K562 (cell line): ENCODE data around the gene GAB1. TPM values are rescaled to one million over a fixed set of nuclear protein-coding genes. Genes with fewer than 3 reads are reported as not detected.

Experiments
- BHLHE40 ChIP-seq: IDR thresholded peaks from 2 replicates; pipeline ENCODE4 v1.6.1; 2011; ENCODE audit warnings: low read length, improper control_type of control experiment
- BRD9 ChIP-seq: fragments of 450-650 bp; IDR thresholded peaks from 2 replicates; pipeline ENCODE4 v1.6.1; 2018; ENCODE audit warnings: low read depth; ENCODE audit not compliant: partially characterized antibody
- CEBPG ChIP-seq, 3 experiments: fragments of 200-800 bp in 1 of 3; sonication (Bioruptor generic) in 1 of 3; sonication (generic) in 1 of 3; formaldehyde crosslinking in 1 of 3; IDR thresholded peaks in 2 of 3; conservative IDR thresholded peaks in 1 of 3; 2 replicates each; pipeline versions ENCODE4 v1.6.1 to v1.8.0; 2016 to 2022; ENCODE audit warnings: missing compliant biosample characterization in 2 of 3, missing genetic modification characterization in 2 of 3, mild to moderate bottlenecking in 1 of 3, missing genetic modification reagents in 1 of 3
- CTBP1 ChIP-seq: fragments of 450-650 bp; IDR thresholded peaks from 2 replicates; pipeline ENCODE4 v1.6.1; 2016; ENCODE audit warnings: borderline replicate concordance
- CXXC5 ChIP-seq: fragments of 250-450 bp; sonication (Bioruptor Pico); IDR thresholded peaks from 2 replicates; pipeline ENCODE4 v1.8.0; 2022; ENCODE audit warnings: inconsistent platforms, mild to moderate bottlenecking, moderate library complexity
- ESRRB ChIP-seq: fragments of 250-450 bp; sonication (Bioruptor Pico); IDR thresholded peaks from 2 replicates; pipeline ENCODE4 v1.5.0; 2020; ENCODE audit warnings: mild to moderate bottlenecking, moderate library complexity, borderline replicate concordance
- GATAD2A ChIP-seq: fragments of 450-650 bp; IDR thresholded peaks from 2 replicates; pipeline ENCODE4 v1.6.1; 2017
- HNRNPUL1 ChIP-seq: fragments of 200-400 bp; formaldehyde crosslinking; IDR thresholded peaks from 2 replicates; pipeline ENCODE4 v1.6.1; 2017; ENCODE audit warnings: low read length
- JUND ChIP-seq, 2 experiments: IDR thresholded peaks; 2 replicates in 1 of 2; 3 replicates in 1 of 2; pipeline ENCODE4 v1.6.1; 2011; ENCODE audit warnings: borderline replicate concordance in 2 of 2, low read depth in 2 of 2, low read length in 2 of 2, improper control_type of control experiment in 1 of 2, missing biosample characterization in 1 of 2, missing genetic modification characterization in 1 of 2, missing genetic modification reagents in 1 of 2
- MAZ ChIP-seq, 2 experiments: fragments of 450-650 bp in 1 of 2; sonication (generic) in 1 of 2; formaldehyde crosslinking; IDR thresholded peaks in 1 of 2; conservative IDR thresholded peaks in 1 of 2; 2 replicates each; pipeline versions ENCODE4 v1.4.0 to v1.5.0; 2020; ENCODE audit warnings: mild to moderate bottlenecking in 1 of 2, missing genetic modification reagents in 1 of 2
- MIER1 ChIP-seq: fragments of 450-650 bp; IDR thresholded peaks from 2 replicates; pipeline ENCODE4 v1.6.1; 2016; ENCODE audit warnings: antibody characterized with exemption, mild to moderate bottlenecking, low read depth
- MTA1 ChIP-seq: fragments of 450-650 bp; IDR thresholded peaks from 2 replicates; pipeline ENCODE4 v1.6.1; 2017; ENCODE audit warnings: borderline replicate concordance
- NCOA6 ChIP-seq: fragments of 450-650 bp; IDR thresholded peaks from 2 replicates; pipeline ENCODE4 v1.6.1; 2017; ENCODE audit warnings: mild to moderate bottlenecking
- OTX1 ChIP-seq: fragments of 450-650 bp; formaldehyde crosslinking; IDR thresholded peaks from 2 replicates; pipeline ENCODE4 v1.4.0; 2022; ENCODE audit warnings: mild to moderate bottlenecking
- PBX2 ChIP-seq, 2 experiments: IDR thresholded peaks in 1 of 2; conservative IDR thresholded peaks in 1 of 2; 2 replicates each; pipeline ENCODE4 v1.6.1; 2016; ENCODE audit warnings: low read depth in 2 of 2, mild to moderate bottlenecking in 1 of 2, missing compliant biosample characterization in 1 of 2, missing genetic modification characterization in 1 of 2, moderate library complexity in 1 of 2
- PRMT5 ChIP-seq: sonication (generic); formaldehyde crosslinking; IDR thresholded peaks from 2 replicates; pipeline ENCODE4 v1.5.0; 2020; ENCODE audit warnings: missing genetic modification reagents
- PTBP1 ChIP-seq: fragments of 200-400 bp; formaldehyde crosslinking; IDR thresholded peaks from 2 replicates; pipeline ENCODE4 v1.6.1; 2017; ENCODE audit warnings: low read depth, low read length
- SMAD4 ChIP-seq: fragments of 250-450 bp; sonication (Bioruptor Pico); conservative IDR thresholded peaks from 2 replicates; pipeline ENCODE4 v1.8.0; 2021; ENCODE audit warnings: inconsistent platforms, mild to moderate bottlenecking, moderate library complexity
- THRB ChIP-seq: fragments of 450-650 bp; formaldehyde crosslinking; conservative IDR thresholded peaks from 2 replicates; pipeline ENCODE4 v1.4.0; 2022; ENCODE audit warnings: mild to moderate bottlenecking, missing genetic modification characterization
- TRIM28 ChIP-seq: fragments of 450-650 bp; IDR thresholded peaks from 2 replicates; pipeline ENCODE4 v1.6.1; 2017
- XRCC5 ChIP-seq: fragments of 200-400 bp; formaldehyde crosslinking; IDR thresholded peaks from 2 replicates; pipeline ENCODE4 v1.6.1; 2017; ENCODE audit warnings: low read depth, mild to moderate bottlenecking, low read length
- ZNF644 ChIP-seq: fragments of 200-800 bp; sonication (Bioruptor generic); IDR thresholded peaks from 2 replicates; pipeline ENCODE4 v1.6.1; 2016; ENCODE audit warnings: low read depth, missing genetic modification characterization, missing compliant biosample characterization
- polyA plus RNA-seq, 8 experiments: library from polyadenylated mRNA; depleted of rRNA in 4 of 8; stranded (reverse) in 5 of 8; unstranded in 3 of 8; fragments of >200 nt; fragmentation: Nextera tagmentation in 2 of 8; fragmentation: Illumina TruSeq in 1 of 8; extraction: Ambion mirVana in 2 of 8; extraction: Trizol in 1 of 8; gene quantifications; 2 replicates each; pipeline versions ENCODE4 v1.2.1 to v1.2.3, GENCODE V29; 2011 to 2014; ENCODE audit warnings: inconsistent platforms in 1 of 8, missing spikeins in 1 of 8
- total RNA-seq, 7 experiments: library from RNA; depleted of rRNA in 6 of 7; stranded (reverse); fragments of >200 nt in 6 of 7; fragmentation: Illumina TruSeq in 2 of 7; extraction: Trizol in 2 of 7; gene quantifications; 2 replicates each; pipeline versions ENCODE4 v1.2.1 to v1.2.3, GENCODE V29; 2011 to 2021; ENCODE audit warnings: low replicate concordance in 1 of 7

Gene GAB1
- total and polyA plus RNA-seq, 9 of the 15 experiments (the other 6 are each of a cell fraction or from before 2014, with no cell fraction given), result 1.3 to 14.6 (median 7.5) TPM

GRCh38 chr4:143348233-143349077, 11.8 kb downstream of the GAB1 start (continued):
- TF ChIP-seq PBX2 (CRISPR knock-in tag; IDR thresholded peaks at IDR 0.05; ENCODE audit: low read depth) (no peak), PBX2 (tag; conservative IDR thresholded peaks at IDR 0.05; ENCODE audit: low read depth) (0 out of 2 replicates have a peak, but pooled peaks have one; percentile 81), CXXC5 (peak; percentile 43; the same call in 1 of the 2 replicates), HNRNPUL1 (no peak), TRIM28 (no peak), BHLHE40 (no peak), JUND (IDR thresholded peaks at IDR 0.05; ENCODE audit: borderline replicate concordance, low read depth, low read length) (peak; percentile 11; the same call in 1 of the 2 replicates), JUND (tag; IDR thresholded peaks at IDR 0.05; ENCODE audit: borderline replicate concordance, low read depth, low read length) (no peak), MTA1 (peak; percentile 57; the same call in 1 of the 2 replicates), SMAD4 (peak; percentile 57), ZNF644 (tag) (no peak), MAZ (CRISPR knock-in tag; conservative IDR thresholded peaks at IDR 0.05 in 1 of 2, IDR thresholded peaks at IDR 0.05 in 1 of 2) (peak in 1 of 2 experiments; percentile 18; a peak in 1 of 4 replicates), PTBP1 (0 out of 2 replicates have a peak, but pooled peaks have one; percentile 86), OTX1 (CRISPR knock-in tag) (0 out of 2 replicates have a peak, but pooled peaks have one; percentile 44), CEBPG (CRISPR knock-in tag; IDR thresholded peaks at IDR 0.05) (no peak), CEBPG (tag; conservative IDR thresholded peaks at IDR 0.05 in 1 of 2, IDR thresholded peaks at IDR 0.05 in 1 of 2) (0 out of 4 replicates have a peak, but pooled peaks of 1 of the 2 experiments have one; percentile 50), THRB (0 out of 2 replicates have a peak, but pooled peaks have one; percentile 44), BRD9 (peak; percentile 57), XRCC5 (no peak), ESRRB (CRISPR knock-in tag) (no peak), NCOA6 (no peak), CTBP1 (peak; percentile 43; the same call in 1 of the 2 replicates), GATAD2A (0 out of 2 replicates have a peak, but pooled peaks have one; percentile 38), PRMT5 (CRISPR knock-in tag) (no peak), MIER1 (peak; percentile 87)
